GM12891 (cell line): ENCODE data around the gene BCAN.
A peak's percentile ranks its signal among the peaks of the same experiment; 100 is the strongest.
"Not testable (repeated sequence)": the region's sequence is repeated elsewhere in the genome, so short reads cannot be mapped to it uniquely, and the experiment has no call there.

Experiments used
- DNase-seq: peaks from one replicate; pipeline ENCODE4 v3.0.0; 2011; ENCODE audit warnings: low spot score; ENCODE audit not compliant: insufficient read length
- FAIRE-seq: peaks from 2 replicates; lab custom pipeline; 2011; peaks lifted over from hg19 to GRCh38; lab: Jason Lieb, UNC
- PAX5 ChIP-seq: IDR thresholded peaks from 2 replicates; pipeline ENCODE4 v1.6.1; 2011; ENCODE audit warnings: low read length, moderate library complexity, mild to moderate bottlenecking; ENCODE audit not compliant: insufficient read depth, severe bottlenecking
- POLR2A ChIP-seq: IDR thresholded peaks from 2 replicates; pipeline ENCODE4 v1.6.1; 2011; ENCODE audit warnings: low read depth, low read length, control low read depth
- POLR2AphosphoS5 ChIP-seq: IDR thresholded peaks from 2 replicates; pipeline ENCODE4 v1.6.1; 2011; ENCODE audit warnings: low read depth, low read length, control low read depth
- POU2F2 ChIP-seq: IDR thresholded peaks from 2 replicates; pipeline ENCODE4 v1.6.1; 2011; ENCODE audit warnings: low read depth, mild to moderate bottlenecking, control low read depth, low read length, moderate library complexity
- SPI1 ChIP-seq: IDR thresholded peaks from 2 replicates; pipeline ENCODE4 v1.6.1; 2011; ENCODE audit warnings: low read depth, low read length, control low read depth
- TAF1 ChIP-seq: IDR thresholded peaks from 2 replicates; pipeline ENCODE4 v1.6.1; 2011; ENCODE audit warnings: low read depth, low read length, control low read depth

The BCAN gene

GRCh38 chr1:156629823-156630449 lies 12.0 kb upstream of the BCAN start:
- FAIRE-seq (no peak), DNase-seq (no peak)
- TF ChIP-seq POLR2AphosphoS5 (no peak), TAF1 (no peak), PAX5 (no peak), SPI1 (no peak), POU2F2 (no peak), POLR2A (no peak)

- not testable (repeated sequence) for FAIRE-seq, DNase-seq
Observed at GRCh38 chr1:156631152-156631551, 10.8 kb upstream of the BCAN start.

DNA sequence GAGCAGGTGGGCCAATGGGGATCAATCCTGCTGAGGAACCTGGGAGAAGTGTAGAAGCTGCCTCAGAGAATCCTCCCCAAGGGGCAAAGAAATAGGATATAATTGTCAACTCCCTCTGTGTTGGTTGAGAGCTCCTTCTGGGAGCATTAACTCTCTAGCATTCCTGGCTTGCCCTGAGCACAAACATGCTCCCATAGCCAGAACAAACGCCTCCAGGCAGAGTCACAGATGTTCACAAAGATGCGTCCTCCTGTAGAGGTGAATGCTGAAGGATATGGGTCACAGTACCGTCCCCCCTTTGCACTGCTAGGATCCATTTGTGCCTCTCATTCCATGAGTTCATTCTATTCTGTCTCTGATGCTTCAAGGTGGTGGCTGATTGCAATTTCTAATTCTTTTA lies 9.6 kb upstream of the BCAN start:
- DNase-seq (no peak), FAIRE-seq (no peak)
- no peak for TF ChIP-seq POU2F2
- TF ChIP-seq POLR2AphosphoS5 = no peak
- no peak for TF ChIP-seq SPI1
- TF ChIP-seq TAF1 = no peak
- TF ChIP-seq PAX5 = no peak
- no peak for TF ChIP-seq POLR2A

DNA sequence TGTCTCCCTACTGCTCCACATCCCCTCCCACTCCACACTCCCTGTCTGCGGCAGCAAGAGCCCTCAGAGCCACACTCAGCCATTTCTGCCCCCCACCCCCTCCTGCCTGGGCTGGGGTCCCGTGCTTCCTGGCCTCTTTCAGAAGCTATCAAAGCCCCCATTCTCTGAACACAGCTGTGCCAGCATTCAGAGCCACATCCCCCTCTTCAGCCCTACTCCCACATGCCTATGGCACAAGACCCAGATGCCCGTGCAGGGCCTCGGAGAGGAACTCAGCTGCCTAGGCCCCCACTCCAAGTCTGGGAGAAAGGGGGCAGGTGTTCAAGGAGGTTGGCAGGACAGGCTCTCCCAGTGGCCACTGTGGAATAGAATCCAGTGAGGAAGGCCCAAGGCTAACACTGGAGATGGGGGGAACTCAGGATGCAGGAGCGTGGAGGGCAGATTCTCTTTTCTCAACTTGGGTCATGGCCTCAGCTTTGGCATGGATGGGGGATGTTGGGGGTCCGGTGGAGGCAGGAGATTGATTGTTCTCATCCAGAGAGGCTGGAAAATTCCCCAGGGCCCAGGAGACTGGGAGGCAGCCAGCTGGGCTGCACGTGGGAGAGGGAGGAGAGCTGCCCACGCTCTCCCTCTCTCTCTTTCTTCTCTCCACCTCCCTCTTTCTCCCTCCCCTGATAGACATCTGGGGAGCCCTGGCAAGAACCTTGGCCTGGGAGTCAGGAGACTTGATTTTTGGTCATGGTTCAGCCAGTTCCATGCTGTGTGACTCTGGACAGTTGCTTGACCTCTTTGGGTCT lies 3.5 kb upstream of the BCAN start:
- TF ChIP-seq POLR2A = no peak
- no peak for TF ChIP-seq SPI1
- TF ChIP-seq PAX5 = no peak
- no peak for TF ChIP-seq TAF1
- TF ChIP-seq POU2F2 = no peak
- TF ChIP-seq POLR2AphosphoS5 = no peak
- FAIRE-seq = no peak
- DNase-seq = no peak

DNA sequence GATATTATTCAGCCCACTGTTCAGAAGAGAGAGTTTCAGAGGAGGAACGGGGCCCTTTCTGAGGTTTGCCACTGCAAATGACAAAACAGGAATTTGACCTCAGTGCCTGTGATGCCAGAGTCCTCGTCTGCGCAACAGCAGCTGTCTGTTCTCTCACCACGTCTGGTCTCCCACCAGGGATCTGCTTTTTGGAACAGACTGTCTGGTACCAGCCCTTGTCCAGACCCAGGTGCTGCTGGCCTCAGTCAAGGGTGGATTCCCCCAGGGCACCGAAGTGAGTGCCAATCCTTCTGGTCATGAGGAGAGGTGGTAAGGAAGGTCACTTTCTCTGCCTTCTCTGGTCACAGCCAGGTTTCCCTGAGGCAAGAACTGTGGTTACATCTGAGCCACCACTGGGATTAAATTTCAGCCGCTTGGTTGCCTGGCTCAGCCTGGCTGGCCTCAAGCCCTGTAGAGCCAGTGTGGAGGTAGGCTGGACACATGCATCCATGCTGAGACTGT lies 2.3 kb upstream of the BCAN start:
- FAIRE-seq (no peak), DNase-seq (no peak)
- TF ChIP-seq POU2F2 (no peak), PAX5 (no peak), SPI1 (no peak), POLR2A (no peak), POLR2AphosphoS5 (no peak), TAF1 (no peak)

DNA sequence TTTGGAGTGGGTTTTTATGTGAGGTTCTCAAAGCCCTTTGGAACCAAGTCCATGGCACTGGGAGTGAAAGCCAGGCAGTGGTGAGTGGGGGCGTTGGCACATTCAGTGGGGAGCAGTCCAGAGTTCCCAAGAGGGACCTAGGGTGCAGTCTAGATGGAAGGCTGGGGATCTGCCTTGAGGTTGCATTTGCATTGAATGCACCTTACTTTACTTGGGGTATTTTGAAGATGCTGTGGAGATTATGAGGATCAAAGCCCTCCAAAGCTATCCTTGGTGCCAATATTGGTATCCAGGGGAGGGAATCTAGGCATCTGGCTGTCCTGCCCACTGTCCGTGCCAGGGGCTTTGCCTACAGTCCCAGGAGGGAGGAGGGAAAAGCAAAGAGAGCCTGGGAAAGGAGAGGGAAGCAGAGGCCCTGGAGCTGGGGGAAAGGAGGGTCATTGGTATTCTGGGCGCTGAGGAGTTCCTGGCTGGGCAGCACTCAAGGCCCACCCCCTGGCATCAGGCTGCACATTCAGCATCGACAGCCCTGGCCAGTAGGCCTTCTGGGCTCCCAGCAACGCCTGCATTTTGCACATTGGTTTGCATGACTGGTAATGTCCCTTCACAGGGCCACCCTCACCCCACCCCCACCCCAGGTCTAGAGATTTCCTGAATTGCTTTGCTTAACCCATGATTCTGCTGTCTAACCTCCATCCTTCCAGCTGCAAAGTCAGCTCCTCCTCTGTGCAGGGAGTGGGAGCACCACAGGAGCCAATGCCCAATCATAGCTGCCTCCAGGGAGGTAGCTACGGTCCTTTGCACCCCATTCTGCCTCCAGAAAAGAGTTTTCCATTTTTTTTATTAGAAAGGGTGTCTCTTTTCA lies 843 bp upstream of the BCAN start:
- FAIRE-seq (no peak), DNase-seq (no peak)
- TF ChIP-seq POU2F2 (no peak), POLR2AphosphoS5 (no peak), TAF1 (no peak), PAX5 (no peak), POLR2A (no peak), SPI1 (no peak)

GRCh38 chr1:156642265-156643048 lies 540 bp downstream of the BCAN start:
- TF ChIP-seq POLR2AphosphoS5 (no peak), PAX5 (no peak), SPI1 (no peak), POU2F2 (no peak), TAF1 (no peak), POLR2A (no peak)
- FAIRE-seq (no peak), DNase-seq (no peak)

- no peak for DNase-seq
- FAIRE-seq = no peak
- TF ChIP-seq TAF1 (no peak), PAX5 (no peak), POLR2A (no peak), POU2F2 (no peak), POLR2AphosphoS5 (no peak), SPI1 (no peak)
Observed at GRCh38 chr1:156643049-156643777, 1.3 kb downstream of the BCAN start.

DNA sequence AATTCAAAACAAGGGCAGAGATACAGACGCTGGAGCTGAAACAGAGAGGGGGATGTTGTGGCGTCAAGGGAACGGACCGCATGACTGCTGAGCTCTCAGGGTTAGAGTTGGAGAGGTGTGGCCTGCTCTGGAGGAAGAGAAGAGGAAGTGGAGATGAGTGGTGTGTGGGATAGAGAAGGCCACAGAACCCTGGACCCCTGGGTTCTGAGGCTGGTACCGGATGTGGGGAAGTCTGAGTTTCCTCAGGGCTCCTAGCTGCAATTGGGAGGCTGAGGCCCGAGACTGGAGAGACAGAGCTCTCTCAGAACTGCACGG lies 1.8 kb downstream of the BCAN start:
- TF ChIP-seq SPI1 (peak; percentile 88), POLR2AphosphoS5 (no peak)
- DNase-seq (peak; percentile 66), FAIRE-seq (peak; percentile 66)
